HG02571 (cell line): ENCODE results near the gene ZSWIM6.

Experiments
- ATAC-seq: cut with Tn5 transposase; IDR thresholded peaks from one replicate; pipeline ENCODE4 v1.9.1; 2021; ENCODE audit warnings: mild to moderate bottlenecking, moderate library complexity; ENCODE audit not compliant: unreplicated experiment

ZSWIM6 gene

DNA sequence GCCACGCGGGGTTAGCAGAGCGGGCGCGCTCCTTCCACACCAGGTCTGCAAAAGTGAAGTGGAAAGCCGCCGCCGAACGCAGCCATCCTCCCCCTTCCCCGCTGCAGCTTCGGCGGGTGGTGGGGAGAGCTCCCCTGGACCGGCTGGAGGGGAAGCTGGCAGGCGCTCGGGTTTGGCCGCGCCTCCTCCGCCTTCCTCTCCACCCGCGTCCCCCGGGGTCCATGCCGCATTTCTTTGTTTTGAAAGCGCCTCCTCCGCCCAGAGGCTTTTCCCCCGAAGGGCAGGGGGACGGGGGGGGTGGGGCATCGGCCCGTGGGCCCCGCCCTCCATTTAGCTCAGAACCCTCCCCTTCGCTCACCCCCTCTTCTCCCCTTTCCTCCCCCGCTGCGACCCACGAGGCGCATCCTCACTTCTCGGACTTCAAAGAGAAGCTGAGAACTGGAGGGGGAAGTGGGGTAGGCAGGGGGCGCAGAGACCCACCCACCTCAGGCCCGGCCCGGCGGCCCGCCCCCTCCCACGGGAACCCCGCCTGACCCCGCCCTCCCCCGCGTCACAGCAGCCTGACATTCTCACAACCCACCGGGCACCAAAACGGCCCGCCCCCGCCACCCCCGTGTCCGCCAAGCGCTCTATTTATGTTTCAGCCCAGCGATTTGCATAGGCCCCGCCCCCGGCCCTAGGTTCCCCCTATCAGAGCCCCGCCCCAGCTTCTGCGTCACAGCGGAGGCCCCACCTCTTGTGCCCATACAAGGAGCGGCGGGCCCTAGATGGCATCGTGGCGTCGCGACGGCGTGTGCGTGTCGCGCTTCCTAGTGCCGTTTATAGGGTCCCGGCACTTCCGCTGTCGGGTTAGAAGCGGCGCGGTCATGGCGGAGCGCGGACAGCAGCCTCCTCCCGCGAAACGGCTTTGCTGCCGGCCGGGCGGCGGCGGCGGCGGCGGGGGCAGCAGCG is at the start of gene ZSWIM6:
Gene ZSWIM6 (plus strand): TSS at position 852 of the 951 bp plus-strand sequence. CDS start 15 bp downstream, at position 867.
- ATAC-seq, result peak; percentile 63

DNA sequence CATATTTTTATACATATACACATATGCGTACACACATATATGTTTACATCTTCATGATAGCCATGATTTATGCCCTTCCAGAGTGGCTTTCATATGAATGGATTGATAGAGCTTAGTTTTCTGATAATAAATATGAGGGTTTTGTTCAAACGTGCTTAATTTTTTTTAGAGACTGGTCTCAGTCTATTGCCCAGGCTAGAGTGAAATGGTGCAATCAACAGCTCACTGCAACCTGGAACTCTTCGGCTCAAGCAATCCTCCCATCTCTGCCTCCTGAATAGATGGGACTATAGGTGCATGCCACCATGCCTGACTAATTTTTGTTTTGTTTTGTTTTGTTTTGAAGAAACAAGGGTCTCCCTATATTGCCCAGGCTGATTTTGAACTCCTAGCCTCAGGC is 48.6 kb upstream of the ZSWIM6 start:
- ATAC-seq, result no peak

DNA sequence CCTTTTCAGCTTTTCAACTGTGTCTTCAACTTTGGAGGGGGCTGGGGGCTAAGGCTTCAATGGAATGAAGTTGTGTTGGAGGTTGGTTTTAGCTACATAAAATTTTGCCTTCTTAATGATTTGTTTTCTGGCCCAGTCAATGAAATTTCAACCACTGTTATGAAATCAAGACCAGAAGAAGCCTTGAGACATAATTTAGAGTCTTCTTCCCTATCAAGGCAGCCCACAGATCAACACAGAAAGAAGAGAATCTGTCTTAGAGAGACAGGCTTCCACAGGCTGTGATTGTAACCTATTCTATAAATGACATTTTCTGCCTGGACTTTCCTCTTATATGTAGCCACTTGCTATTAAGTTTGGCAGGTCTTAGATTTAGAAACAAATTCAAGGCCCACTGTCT is 46.5 kb upstream of the ZSWIM6 start:
- no peak for ATAC-seq

DNA sequence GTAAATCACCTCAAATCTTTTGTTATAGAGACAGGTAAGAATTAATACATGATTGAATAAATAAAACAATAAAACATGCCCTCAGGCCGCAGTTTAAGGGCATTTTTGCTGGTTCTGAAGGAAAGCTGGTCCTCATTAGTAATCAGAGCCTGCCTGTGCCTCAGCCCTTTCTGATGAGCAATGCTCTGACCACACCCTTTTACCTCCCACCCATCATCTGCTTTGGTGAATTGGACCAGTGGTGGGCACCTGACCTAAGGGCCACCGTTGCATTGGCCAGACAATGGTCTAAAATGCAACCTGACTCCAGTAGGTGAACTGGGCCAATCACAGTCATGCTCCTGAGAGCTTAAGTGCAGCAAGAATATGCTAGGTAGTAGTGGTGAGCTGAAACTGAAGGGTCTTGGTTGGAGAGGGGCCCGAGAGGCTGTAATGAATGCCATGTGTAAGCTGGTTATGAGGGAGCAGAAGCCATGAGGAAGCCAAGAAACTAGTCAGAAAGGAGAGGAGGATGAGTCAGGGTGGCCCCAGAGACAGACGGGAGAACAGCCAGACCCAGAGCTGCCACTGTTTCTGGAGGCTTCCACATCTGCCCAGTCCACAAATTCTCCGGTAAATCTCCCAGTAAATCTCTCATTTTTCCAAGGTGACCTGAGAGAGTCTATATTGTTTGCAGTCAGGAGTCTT is 45.5 kb upstream of the ZSWIM6 start:
- no peak for ATAC-seq

DNA sequence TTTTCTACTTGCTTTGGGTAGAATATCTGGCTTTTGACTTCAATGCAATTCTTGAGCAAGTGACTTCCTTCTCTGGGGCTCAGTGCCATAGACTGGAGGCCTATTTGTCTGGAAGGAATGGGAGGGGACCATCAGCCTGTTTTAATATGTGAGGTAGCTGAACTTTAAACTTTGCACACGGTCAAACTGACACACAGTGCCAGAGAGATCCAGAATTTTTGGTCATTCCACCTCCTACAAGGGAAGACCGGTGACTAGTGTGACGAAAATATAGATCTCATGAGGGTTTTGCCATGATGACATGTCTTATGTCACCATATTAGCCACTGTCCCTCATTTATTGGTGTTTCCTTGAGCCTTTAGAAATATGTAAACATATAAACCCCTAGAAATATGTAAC is 44.6 kb upstream of the ZSWIM6 start:
- ATAC-seq, result no peak

DNA sequence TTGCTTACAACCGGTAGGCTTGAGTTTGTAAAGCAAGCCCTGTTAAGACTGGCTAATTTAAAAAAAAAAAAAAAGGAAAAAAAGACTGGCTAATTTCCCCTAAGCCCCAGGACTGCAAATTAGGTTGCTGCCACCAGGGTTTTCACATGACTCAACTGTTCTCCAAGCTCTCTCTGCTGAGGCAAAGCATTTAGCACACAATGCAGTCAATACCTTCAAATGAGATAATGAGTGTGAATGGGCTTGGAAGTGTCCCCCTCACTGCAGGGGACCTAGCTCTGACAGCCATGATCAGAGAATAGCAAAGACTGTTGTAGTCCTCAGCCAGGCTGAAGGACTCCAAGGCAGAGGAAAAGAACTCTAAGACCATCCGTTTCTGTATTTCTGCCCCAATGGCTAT is 42.8 kb upstream of the ZSWIM6 start:
- no peak for ATAC-seq

DNA sequence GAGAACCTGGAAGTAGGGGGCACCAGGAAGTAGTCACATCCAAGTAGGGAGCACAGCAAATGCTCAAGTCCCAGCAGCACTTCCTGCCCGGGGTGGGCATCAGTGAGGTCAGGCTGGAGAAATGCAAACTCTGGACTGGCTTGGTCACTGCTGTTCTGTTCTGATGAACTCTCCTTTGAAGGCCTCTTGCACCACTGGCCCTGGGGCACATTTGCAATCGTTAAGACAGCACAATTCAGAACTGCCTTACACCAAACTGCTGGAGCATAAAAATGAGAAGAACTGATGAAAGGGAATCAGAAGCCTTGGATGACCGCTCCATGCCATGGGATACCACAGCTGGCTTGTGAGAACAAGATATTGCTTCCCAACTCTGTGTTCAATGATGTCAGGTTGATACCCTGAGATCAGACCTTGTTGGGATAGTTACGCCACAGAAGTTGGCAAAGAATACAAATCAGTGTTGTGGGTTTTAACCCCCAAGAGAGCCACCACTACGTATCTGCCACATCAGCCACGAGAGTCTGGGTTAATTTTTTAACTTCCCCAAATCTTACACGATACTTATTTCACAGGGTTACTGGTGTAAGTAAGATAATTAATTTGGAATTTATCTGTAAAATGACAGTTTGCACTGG is 42.3 kb upstream of the ZSWIM6 start:
- no peak for ATAC-seq

DNA sequence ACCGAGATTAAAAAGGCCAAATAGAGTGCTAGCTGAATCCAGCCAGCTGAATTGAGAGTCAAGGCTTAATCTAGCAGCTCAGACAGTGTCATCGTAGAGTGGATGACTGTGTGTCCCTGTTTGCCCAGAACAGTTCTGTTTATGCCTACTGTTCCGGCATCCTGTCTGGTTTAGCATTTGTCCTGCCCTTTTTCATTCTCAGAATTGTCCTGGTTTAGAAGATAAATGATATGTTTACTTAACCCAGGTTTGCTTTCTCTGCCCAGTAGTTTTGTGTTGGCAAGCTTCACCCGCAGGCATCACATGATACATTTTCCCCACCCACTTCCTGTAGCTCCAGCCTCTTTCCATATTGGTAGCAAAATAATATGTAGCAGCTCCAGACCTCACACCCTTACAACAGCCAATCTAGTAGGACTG is 41.3 kb upstream of the ZSWIM6 start:
- no peak for ATAC-seq

DNA sequence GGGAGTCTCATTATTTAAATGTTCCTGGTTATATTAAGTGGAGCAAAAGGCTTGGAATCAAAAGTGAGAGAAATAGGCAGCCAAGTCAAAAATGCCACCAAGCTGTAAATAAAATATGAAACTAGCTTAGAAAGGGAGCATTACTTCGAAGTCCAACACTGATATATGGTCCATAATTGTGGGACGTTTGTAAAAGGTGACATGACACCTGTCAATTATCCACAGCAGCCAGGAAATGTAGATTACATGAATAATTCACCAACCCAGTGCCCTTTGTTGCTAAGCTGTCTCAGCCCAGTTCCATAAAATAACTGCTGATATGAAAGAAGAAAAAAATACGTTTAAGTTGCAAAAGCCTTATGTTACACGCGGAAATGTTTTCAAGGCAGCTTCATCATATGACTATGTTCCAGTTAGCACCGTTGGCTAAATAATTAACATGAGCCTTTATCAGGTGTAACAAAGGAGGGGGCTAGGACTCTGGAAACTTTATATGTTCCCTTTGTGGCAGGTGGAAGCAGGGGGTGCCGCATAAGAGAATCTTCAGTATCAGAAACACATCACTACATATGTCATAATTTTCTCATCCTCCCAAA is 39.9 kb upstream of the ZSWIM6 start:
- no peak for ATAC-seq

DNA sequence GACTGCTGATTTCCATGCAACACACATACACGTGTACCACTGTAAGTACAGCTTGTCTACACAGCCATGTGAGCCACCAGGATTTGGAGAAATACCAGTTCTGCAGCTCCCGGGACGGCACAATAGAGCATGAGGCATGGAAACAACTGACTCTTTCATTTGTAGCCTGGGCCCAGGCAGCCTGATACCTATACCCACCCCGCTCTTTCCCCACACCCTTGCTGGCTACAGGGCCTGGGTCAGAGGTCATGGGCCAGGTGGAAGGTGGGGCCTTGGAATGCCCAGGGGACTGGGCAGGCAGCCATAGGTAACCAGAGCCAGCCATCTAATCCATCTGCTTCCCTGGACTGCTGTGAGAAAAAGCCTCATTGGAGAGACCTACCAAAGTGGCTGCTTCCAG is 39.0 kb upstream of the ZSWIM6 start:
- no peak for ATAC-seq

DNA sequence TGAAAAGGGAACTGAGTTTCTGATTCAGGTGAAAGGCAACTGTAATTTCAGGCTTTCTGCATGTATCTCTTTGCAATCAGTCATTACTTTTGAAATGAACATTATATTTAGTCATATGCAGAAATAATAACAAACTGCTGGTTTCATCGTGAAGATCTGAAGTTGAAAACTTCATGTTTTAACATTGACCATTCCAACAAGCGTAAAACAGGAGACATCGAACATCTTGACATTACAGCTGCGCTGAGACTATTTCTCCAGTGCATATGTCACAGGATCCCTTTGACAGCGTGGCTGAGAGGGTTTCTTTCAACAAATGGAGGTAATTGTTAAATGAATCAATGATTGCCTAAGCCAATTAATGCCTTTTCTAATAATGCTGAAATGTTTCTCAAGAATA is 38.2 kb upstream of the ZSWIM6 start:
- ATAC-seq, result no peak

DNA sequence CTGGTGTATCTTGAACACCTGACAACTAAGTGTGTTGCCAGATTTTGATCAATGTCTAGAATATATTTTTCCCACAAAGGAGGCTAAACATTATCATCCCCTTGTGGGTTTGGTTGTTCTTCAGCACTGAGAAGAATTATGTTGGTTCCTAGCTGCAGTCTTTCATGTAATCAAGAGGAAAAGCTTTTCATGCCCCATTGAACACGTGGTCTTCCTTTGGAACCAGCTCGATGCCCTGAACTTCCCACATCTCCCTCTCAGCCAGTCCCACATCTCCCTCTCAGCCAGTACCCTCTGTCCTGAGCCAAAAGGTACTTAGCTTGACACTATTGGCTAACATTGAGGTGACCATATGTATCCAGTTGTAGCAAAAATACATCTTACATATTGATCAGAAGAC is 36.7 kb upstream of the ZSWIM6 start:
- ATAC-seq, result no peak

DNA sequence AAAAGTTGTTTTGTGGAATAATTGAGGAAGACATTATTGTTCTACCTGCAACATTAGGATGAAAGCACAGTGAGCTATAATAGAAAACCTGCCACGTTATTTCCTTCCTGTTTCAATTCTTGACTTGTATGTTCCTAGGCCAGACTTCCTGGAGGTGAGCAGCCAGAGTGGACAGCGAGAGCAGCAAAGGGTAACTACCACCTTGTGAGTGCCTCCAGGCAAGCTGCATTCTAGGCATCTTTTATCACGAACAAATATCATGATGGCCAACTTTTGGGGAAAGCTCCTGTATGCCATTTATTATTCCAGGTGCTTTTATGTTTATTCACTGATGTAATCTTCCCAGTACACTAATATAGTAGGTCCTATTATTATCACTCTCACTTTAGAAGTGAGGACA is 34.0 kb upstream of the ZSWIM6 start:
- ATAC-seq, result no peak

DNA sequence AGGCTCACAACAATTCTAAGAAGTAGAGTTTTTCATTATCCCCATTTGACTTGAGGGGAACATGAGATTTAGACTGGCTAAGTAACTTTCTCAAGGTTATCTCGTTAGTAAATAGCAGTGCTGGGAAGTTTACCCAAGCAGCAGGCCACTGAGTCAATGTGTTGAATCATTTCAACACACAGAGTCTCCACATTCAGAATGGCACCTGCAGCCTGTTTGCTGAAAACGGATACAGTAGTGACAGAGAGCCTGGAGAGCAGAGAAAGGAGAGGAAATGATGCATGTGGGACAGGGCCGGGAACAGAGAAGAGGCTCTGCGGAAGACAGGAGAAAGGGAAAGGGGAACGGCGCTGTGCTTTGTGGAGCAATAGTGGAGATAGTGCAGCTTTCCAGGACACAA is 33.5 kb upstream of the ZSWIM6 start:
- no peak for ATAC-seq

DNA sequence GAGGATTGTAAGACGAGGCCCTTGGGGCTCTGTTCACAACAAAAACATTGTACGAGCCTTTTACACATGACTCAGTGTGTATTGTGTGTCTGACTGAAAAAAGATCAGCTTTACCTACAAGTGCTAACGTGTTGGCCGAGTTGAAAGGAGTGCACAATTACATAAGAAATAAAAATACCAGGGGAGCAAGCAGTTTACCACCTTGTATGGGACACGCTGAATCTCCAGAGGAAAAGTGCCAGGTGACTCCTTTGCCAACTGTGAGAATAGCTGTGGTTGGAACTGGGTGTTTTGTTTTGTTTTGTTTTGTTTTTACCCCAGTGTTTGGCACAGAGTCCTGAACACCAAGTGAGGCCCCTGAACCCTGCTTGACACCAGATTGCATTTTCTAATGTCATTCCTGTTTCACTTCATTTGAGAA is 32.8 kb upstream of the ZSWIM6 start:
- ATAC-seq, result no peak

DNA sequence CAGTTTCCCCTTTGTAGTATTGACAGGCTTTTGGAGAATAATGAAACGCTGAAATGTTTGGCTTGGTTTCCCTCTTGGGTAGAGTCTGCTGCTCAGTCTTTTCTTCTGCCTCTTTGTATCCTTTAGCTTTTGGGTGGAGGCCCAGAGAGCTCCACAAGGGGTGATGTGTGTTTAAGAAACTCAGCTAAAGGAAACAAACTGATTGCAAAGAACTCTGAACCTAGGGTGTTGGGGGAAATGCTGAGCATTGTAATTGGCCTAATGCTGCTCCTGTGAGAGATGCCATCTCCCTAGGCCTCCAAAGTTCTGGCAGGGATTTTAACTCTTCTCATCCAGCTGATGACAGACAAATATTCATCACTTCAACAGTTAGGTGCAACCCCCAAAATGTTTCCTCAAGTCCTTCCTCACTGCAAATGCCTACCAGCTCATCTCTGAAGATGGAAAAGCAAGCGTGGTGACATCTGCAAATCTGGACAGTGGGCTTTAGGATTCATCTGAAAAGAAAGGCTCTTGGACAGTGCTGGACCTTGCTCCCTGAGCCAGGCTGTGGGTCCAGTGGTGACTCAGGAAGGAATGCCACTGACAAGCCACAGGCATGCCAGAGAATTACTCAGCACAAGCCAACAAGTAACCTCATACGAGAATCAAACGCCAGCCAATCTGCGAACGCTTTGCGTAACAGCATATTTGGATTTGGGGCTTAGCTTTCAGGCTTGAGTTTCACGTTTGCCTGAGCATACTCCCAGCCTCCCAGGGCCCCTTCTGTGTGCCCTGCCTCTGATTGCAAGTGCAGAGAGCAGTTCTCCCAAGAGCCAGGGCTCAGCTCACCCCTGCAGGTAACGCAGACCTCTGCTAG is 30.5 kb upstream of the ZSWIM6 start:
- ATAC-seq, result no peak

DNA sequence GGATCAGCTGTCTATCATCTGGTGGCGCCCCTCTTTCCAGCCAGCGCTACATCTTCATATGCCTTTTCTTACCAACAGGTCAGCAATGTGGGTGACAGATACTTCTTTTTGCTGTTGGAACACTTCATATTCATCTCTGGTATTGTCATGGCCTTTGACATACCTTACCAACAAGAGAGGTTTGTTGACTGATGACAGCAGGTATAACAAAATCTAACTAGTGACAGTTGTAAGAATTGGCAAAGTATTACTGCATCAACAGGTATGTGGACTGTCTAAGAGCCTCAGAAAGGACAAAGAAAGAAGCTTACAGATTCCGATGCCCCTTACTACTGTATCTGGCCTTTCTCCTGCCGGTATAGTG is 29.9 kb upstream of the ZSWIM6 start:
- no peak for ATAC-seq

DNA sequence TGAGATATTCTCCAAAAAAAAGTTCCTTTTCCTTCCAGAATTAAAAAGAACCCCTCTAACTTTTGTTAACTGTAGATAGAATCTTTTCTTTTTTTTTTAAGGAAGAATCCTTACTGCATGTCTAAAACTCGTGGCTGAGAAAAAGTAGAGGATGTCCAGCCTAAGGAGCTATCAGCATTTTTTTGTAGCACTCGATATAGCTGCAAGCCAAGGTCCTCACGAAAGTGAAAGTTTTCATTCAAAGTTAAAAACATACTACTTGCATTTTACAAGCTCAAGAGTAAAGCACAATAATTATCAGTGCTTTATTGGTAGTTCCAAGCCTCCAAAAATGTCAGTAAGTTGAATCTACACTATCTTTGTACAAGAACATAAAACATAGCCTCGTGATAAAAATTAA is 28.7 kb upstream of the ZSWIM6 start:
- no peak for ATAC-seq

DNA sequence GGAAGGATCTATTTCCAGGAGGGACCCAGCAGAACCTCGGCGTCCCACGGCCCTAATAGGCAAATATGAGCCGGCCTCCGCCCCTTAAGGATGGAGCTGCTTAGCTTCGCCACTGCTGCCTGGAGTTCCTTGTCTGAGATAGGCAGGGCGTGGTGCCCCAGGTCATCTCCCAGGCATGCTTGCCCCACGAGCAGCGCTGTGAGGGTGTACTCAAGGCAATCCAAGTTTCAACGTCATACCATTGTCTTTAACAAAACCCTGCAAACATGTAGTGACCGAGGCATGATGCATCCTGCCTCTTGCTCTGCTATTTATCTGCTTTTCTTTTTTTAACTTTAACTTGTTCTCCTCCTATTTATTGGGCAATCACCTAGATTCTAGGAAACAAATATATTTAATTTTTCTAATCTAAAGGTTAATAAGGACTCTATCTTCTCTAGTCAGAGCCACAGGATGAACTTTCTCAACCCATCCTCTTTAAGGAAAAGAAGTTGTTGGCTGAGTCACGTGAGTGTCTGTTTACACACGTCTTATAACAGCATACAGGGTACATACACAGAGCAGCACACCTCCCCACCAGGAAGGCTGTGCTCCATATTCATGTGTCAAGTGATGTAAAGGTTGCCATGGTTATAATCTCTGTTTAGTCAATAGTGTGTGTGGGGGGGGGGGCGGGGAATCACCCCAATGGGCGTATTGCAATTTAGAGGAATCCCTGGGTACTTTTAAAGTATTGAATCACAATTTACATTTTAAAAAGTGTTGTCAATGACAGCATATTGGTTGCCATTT is 27.3 kb upstream of the ZSWIM6 start:
- no peak for ATAC-seq
